Cardiac fibroblast (primary cell): ENCODE data around the gene AKAP7.

Experiments used
- DNase-seq, 2 donors: peaks; one replicate each; pipeline versions ENCODE4 v3.0.0 to v3.0.0-alpha.2; 2010; ENCODE audit warnings: low read depth in 2 of 2
- H3K4me3 ChIP-seq, 2 donors: replicated peaks in 1 of 2; 1 replicate in 1 of 2; 2 replicates in 1 of 2; pipeline ENCODE4 v1.5.1; 2011; ENCODE audit warnings: low read depth in 2 of 2, low read length in 2 of 2, mild to moderate bottlenecking in 2 of 2, moderate library complexity in 1 of 2
- CTCF ChIP-seq: IDR thresholded peaks from one replicate; pipeline ENCODE4 v1.5.1; 2011; ENCODE audit warnings: low read depth, mild to moderate bottlenecking, low read length, inconsistent platforms

AKAP7 gene

GRCh38 chr6:131270534-131270933, 135.3 kb downstream of the AKAP7 start:
- H3K4me3 ChIP-seq: no peak overlapping the region
- DNase-seq: no peak
- TF ChIP-seq CTCF: no peak

DNA sequence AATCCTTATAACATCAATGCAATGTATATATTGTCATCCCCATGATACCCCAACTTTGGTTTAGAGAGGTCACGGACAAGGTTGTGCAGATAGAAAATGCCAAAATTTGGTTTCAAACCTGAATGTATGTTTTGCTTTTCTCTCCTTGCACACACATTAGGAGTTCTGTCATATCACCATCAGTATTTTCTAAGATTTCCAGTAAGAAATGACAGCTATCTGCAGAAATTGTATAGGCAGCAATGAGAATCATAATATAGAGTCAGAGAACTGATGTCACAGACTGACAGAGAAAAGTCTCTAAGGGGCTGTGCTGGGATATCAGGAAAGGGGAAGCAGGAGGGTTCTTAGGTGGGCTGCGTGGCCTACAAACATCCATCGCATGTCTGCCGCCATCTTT, 140.0 kb downstream of the AKAP7 start:
- DNase-seq: no peak
- TF ChIP-seq CTCF: no peak
- H3K4me3 ChIP-seq: no peak overlapping the region

DNA sequence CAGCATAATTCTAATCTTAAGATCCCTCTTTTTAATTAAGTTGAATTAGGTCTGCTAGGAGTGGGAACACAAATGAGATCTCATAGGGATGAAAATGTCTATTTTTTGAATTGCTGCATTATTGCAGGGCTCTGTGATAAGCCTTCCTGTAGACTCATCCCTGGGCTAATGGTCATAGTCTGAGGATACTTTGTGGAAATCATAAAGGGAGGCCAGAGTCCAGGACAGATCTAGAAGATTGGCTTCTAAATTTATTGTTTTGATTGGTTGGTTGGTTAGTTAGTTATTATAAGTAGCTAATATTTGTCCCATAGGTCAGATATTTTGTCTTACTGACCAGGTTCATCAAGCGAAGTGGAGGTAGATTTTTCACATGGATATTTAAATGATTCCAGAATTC, 142.3 kb downstream of the AKAP7 start:
- no peak for TF ChIP-seq CTCF
- no peak overlapping the region for H3K4me3 ChIP-seq
- DNase-seq: no peak

GRCh38 chr6:131281471-131282270, 146.4 kb downstream of the AKAP7 start:
- no peak overlapping the region for H3K4me3 ChIP-seq
- TF ChIP-seq CTCF: no peak
- peak in 1 of 2 donors; percentile 12 for DNase-seq

GRCh38 chr6:131282365-131282764, 147.1 kb downstream of the AKAP7 start:
- no peak for TF ChIP-seq CTCF
- no peak overlapping the region for H3K4me3 ChIP-seq
- DNase-seq: no peak

- H3K4me3 ChIP-seq: no peak overlapping the region
- no peak for DNase-seq
- no peak for TF ChIP-seq CTCF
These were observed 148.4 kb downstream of the AKAP7 start for GRCh38 chr6:131283466-131284175.
